Stomach (tissue), 9 donors: Measurements from ENCODE around the gene PCK2. TPM values are rescaled to one million over a fixed set of nuclear protein-coding genes. Genes with fewer than 3 reads are reported as not detected.

Experiments
- DNase-seq, 2 donors: peaks; one replicate each; pipeline versions ENCODE4 v3.0.0 to v3.0.0-alpha.2; 2013 to 2019
- H3K27ac ChIP-seq, 5 donors: fragments of 200-600 bp in 4 of 5; sonication (generic) in 4 of 5; one replicate each; pipeline ENCODE4 v1.5.1; 2013 to 2019; ENCODE audit warnings: mild to moderate bottlenecking in 1 of 5, moderate library complexity in 1 of 5
- H3K27me3 ChIP-seq, 3 donors: fragments of 200-600 bp; sonication (generic); one replicate each; pipeline ENCODE4 v1.5.1; 2017 to 2019; ENCODE audit warnings: mixed run types in 1 of 3
- H3K36me3 ChIP-seq, 4 donors: fragments of 200-600 bp; sonication (generic); 1 replicate in 3 of 4; 2 replicates in 1 of 4; pipeline ENCODE4 v1.5.1; 2016 to 2019
- H3K4me1 ChIP-seq, 4 donors: fragments of 200-600 bp; sonication (generic); one replicate each; pipeline ENCODE4 v1.5.1; 2016 to 2019
- H3K4me3 ChIP-seq, 4 donors: fragments of 200-600 bp; sonication (generic) in 3 of 4; one replicate each; pipeline ENCODE4 v1.5.1; 2016 to 2019; ENCODE audit warnings: mild to moderate bottlenecking in 1 of 4
- H3K9me3 ChIP-seq, 4 donors: fragments of 200-600 bp; sonication (generic); one replicate each; pipeline ENCODE4 v1.5.1; 2016 to 2019
- EP300 ChIP-seq: sonication (generic); formaldehyde crosslinking; IDR thresholded peaks from one replicate; pipeline ENCODE4 v1.6.1; 2017; ENCODE audit warnings: antibody characterized with exemption
- POLR2A ChIP-seq, 4 donors: fragments of 450-650 bp; IDR thresholded peaks; one replicate each; pipeline ENCODE4 v1.6.1; 2016; ENCODE audit warnings: antibody characterized with exemption in 4 of 4, control low read depth in 2 of 4, mild to moderate bottlenecking in 1 of 4, moderate library complexity in 1 of 4
- POLR2AphosphoS5 ChIP-seq, 3 donors: sonication (generic); formaldehyde crosslinking; IDR thresholded peaks; one replicate each; pipeline ENCODE4 v1.6.1; 2016; ENCODE audit warnings: antibody characterized with exemption in 3 of 3
- WGBS, 5 donors: extraction: QIAGEN DNeasy Blood & Tissue Kit in 3 of 5; methylation state at CpG; one replicate each; pipeline versions ENCODE4 v1.1.5 to v1.1.7; 2013 to 2018; 5-methylcytosine and 5-hydroxymethylcytosine counted together
- intact Hi-C: fragments of 100-400 bp; cut with DNase I; formaldehyde crosslinking; loops from one replicate; pipeline ENCODE4 v1.15.1; 2023; ENCODE audit warnings: low total_unique reads
- polyA plus RNA-seq, 3 donors: library from polyadenylated mRNA; stranded (reverse); fragments of 200-250 nt; gene quantifications; one replicate each; pipeline ENCODE4 v1.2.3, GENCODE V29; 2013
- total RNA-seq, 5 donors: library from RNA; depleted of rRNA; stranded (reverse); fragments of >200 nt; gene quantifications; one replicate each; pipeline versions ENCODE4 v1.1.0 to v1.2.3, GENCODE V29; 2014 to 2016
- TF ChIP-seq, protein P1 (sequence below), 7 experiments: fragments of 450-650 bp in 4 of 7; fragments of 200-600 bp in 3 of 7; sonication (generic) in 3 of 7; IDR thresholded peaks; one replicate each; pipeline ENCODE4 v1.5.1; 2016 to 2019; ENCODE audit warnings: antibody characterized with exemption in 7 of 7, control low read depth in 2 of 7, mild to moderate bottlenecking in 1 of 7
- donor health status: healthy with polysubstance abuse.
- donor health status: Bipolar disorder and iron deficiency.
- donor health status: healthy.

PCK2 gene
- total and polyA plus RNA-seq, 8 donors: 2.3 to 168 (median 14.6) TPM

DNA sequence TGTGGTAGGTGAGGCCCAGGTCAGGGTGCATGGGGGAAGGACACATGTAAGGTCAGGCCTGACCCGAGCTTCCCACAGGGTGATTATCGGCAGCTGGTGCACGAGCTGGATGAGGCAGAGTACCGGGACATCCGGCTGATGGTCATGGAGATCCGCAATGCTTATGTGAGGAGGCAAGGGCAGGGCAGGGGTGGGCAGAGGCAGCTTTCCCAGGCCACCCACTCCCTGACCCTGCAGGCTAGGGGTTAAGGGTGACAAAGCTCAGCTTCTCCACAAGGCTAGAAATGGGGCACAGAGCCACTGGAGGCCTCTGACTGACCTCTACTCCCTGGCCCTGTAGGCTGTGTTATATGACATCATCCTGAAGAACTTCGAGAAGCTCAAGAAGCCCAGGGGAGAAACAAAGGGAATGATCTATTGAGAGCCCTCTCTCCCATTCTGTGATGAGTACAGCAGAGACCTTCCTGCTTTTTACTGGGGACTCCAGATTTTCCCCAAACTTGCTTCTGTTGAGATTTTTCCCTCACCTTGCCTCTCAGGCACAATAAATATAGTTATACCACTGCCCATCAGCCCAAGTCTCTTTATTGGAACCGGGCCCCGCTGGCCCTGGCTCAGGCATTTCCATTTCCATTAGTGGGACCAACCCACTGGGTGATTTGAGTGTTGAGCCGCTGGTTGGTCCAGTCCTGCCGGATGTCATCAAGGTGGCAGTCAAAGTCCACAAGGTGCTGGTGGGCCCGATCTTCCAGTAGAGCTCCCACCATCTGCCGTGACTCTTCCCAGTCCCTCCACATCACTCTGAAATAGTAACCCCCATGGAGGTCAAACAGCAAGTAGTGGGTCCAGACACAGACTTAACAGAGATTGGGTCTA, 44.5 kb downstream of the PCK2 start:
- H3K4me1 ChIP-seq: peaks cover 18 to 72% (median 64%) of the 10 kb centered on the region in 4 donors

DNA sequence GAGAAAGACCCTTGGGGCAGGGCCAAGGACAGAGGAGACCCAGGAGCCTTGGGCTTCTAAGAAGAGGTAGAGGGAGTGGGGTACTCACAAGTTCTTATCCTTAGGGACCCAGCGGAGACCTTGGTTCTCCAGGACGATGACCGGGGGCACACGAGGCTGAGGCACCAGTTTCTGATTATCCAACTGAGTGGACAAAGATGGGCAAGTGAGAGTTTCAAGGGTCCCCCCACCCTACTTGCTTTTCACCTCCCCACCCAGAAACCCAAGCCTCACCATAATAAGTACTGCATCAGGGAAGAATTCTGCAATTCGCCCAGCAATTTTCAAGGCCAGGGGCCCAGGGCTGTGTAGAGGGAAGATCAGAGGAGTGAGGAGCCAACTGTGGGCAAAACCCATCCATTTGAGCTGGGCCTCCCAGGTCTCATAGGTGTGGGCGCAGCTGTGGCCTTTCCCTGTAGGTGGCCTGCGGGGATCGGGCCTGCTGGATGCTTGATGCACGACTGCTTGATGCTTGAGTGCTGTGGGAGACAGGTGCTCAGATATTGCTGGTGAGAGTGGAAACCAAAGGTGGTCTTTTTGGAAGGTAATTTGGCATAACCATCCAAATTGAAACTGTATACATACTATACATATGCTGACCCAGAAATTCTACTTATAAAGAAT, 45.3 kb downstream of the PCK2 start:
- Histone ChIP-seq H3K9me3 (no peaks in the 10 kb centered on the region), H3K4me1 (peaks cover 18 to 74% (median 67%) of the 10 kb centered on the region in 4 donors), H3K36me3 (peaks cover 28 to 43% (median 37%) of the 10 kb centered on the region in 4 donors), H3K27ac (peak overlapping the region in 4 of 5 donors; percentile 14 to 92 (median 60)), H3K27me3 (no peaks in the 10 kb centered on the region), H3K4me3 (peak overlapping the region in 1 of 4 donors; percentile 71)
- TF ChIP-seq, protein P1, sequence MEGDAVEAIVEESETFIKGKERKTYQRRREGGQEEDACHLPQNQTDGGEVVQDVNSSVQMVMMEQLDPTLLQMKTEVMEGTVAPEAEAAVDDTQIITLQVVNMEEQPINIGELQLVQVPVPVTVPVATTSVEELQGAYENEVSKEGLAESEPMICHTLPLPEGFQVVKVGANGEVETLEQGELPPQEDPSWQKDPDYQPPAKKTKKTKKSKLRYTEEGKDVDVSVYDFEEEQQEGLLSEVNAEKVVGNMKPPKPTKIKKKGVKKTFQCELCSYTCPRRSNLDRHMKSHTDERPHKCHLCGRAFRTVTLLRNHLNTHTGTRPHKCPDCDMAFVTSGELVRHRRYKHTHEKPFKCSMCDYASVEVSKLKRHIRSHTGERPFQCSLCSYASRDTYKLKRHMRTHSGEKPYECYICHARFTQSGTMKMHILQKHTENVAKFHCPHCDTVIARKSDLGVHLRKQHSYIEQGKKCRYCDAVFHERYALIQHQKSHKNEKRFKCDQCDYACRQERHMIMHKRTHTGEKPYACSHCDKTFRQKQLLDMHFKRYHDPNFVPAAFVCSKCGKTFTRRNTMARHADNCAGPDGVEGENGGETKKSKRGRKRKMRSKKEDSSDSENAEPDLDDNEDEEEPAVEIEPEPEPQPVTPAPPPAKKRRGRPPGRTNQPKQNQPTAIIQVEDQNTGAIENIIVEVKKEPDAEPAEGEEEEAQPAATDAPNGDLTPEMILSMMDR (IDR thresholded peaks at IDR 0.05): no peak
- TF ChIP-seq POLR2A (IDR thresholded peaks at IDR 0.05) (no peak), EP300 (no peak), POLR2AphosphoS5 (IDR thresholded peaks at IDR 0.05) (no peak)
- 75 to 87% (median 78%) methylated on average over 9 of the region's 9 CpGs for WGBS, 5 donors
- intact Hi-C loops: no loop called here
- DNase-seq: no peak

More for the DNA sequence above, 44.5 kb downstream of the PCK2 start:
- H3K4me3 ChIP-seq: peak overlapping the region in 1 of 4 donors; percentile 94
- TF ChIP-seq POLR2AphosphoS5 (IDR thresholded peaks at IDR 0.05) (no peak), POLR2A (IDR thresholded peaks at IDR 0.05) (no peak), EP300 (no peak)
- TF ChIP-seq, protein P1 (IDR thresholded peaks at IDR 0.05): no peak
- H3K9me3 ChIP-seq: no peaks in the 10 kb centered on the region
- WGBS, 5 donors: 68 to 82% (median 74%) methylated on average over 11 to 13 of the region's 13 CpGs
- intact Hi-C loops: no loop called here
- DNase-seq: no peak
- H3K27me3 ChIP-seq: no peaks in the 10 kb centered on the region
- H3K36me3 ChIP-seq: peaks cover 24 to 35% (median 31%) of the 10 kb centered on the region in 4 donors
- H3K27ac ChIP-seq: peak overlapping the region in 3 of 5 donors; percentile 14 to 92 (median 30)

DNA sequence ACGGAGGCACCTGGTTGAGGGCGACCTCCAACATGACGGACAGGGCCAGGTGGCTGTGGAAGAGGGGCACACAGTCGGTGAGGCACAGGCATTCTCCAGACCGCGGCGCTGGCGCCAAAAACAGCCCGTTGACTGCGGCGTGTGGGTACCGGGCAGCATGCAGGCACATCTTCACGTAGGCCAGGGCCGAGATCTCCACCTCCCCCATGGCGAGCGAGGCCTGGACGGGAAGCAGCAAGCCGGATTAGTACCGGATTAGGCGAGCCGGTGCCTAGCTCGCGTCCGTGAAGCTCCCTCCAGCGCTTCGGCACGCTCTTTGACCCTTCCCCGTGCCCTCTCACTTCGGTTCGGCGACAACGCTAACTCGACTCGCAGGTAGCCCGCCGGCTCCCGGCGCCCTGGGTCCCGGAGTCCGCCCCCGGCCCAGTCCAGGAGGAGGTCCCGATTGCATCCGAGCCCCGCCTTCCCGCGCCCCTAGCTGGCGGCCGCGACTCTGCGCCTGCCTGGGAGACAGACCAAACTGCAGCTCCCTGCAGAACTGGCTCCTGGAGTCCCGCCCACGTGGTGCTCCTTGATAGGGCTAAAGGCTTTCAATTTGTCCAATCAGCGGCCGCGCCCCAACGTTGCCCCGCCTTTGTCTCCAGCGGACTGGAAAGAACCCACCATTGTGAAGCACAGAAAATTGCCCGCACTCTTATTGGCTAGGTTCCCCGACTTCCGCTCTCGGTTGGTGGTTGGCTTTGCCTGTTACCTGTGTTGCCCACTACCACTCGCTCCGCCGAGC, 47.2 kb downstream of the PCK2 start, which contains the start of gene EMC9:
TSS of gene EMC9 (minus strand) at position 495 of the 784 bp plus-strand sequence. CDS start at position 208, 287 bp downstream.
- intact Hi-C loops: no loop called here
- peaks cover 28 to 84% (median 77%) of the 10 kb centered on the region in 4 donors for H3K4me1 ChIP-seq

More for the DNA sequence above, 47.2 kb downstream of the PCK2 start, which contains the start of gene EMC9:
- 0 to 1% (median 0%) methylated on average over 30 to 65 of the region's 65 CpGs for WGBS, 5 donors
- Histone ChIP-seq H3K27ac (peak within 1 kb of the TSS; percentile 89 to 94 (median 92)), H3K27me3 (no peaks in the 10 kb centered on the region), H3K36me3 (peaks cover 28 to 43% (median 37%) of the 10 kb centered on the region in 4 donors), H3K4me3 (peak within 1 kb of the TSS; percentile 71 to 85 (median 76)), H3K9me3 (no peaks in the 10 kb centered on the region)
- TF ChIP-seq POLR2AphosphoS5 (IDR thresholded peaks at IDR 0.05) (peak; percentile 66 to 84 (median 77)), POLR2A (IDR thresholded peaks at IDR 0.05) (peak in 1 of 4 donors; percentile 30), EP300 (no peak)
- TF ChIP-seq, protein P1 (IDR thresholded peaks at IDR 0.05): peak in 5 of 7 experiments; percentile 50 to 72 (median 66)
- peak; percentile 100 for DNase-seq
